Left forelimb (tissue), 1 donor: Measurements from ENCODE around the gene PLPPR1.
"Not testable (repeated sequence)": the region's sequence is repeated elsewhere in the genome, so short reads cannot be mapped to it uniquely, and the experiment has no call there.

ENCODE experiments used
- DNase-seq: peaks from one replicate; pipeline ENCODE4 v3.0.0-alpha.2; 2018; ENCODE audit warnings: low spot score

Gene PLPPR1

GRCh38 chr9:101219030-101219429 is 190.5 kb downstream of the PLPPR1 start:
- no peak for DNase-seq

- DNase-seq, result no peak
Measured at GRCh38 chr9:101220341-101220740, 191.8 kb downstream of the PLPPR1 start.

DNA sequence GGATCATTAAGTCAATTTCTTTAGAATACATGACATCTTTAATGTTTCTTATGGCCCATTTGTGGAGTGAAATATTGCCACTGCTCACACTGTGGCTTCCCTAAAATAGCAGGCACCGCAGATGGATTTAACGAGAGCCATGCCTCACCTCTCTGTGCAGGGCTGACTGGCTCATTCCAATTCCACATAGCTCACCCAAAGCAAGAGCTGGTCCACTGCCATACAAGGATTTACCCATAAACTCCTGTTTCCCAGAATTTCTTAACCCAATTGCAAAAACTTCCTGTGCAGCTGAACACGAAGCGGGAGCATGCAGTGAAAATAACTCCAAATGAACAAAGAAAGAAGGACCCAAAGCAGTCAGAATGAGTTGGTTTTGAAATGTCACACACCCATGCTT is 196.7 kb downstream of the PLPPR1 start:
- DNase-seq, result no peak

GRCh38 chr9:101226161-101226560 is 197.6 kb downstream of the PLPPR1 start:
- no peak for DNase-seq

DNA sequence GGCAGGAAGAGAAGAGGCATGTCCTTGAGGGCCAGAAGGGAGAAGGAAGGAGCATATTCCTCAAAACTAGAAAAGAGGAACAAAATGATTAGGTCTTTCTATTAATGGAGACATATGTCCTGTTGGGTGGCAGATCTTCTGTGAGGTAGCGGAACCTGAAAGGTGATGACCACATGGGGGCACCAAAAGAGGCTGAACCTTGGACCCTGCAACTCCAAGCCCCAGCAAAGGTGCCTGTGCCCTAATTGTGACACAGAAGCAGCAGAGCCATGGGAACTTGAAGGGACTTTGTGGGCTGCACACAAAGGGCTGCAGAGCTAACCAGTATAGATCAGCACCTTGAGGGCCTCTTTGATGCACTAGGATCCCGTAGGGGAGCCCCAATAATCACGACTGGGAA is 198.3 kb downstream of the PLPPR1 start:
- DNase-seq, result no peak

- no peak for DNase-seq
Measured at GRCh38 chr9:101229606-101230005, 201.1 kb downstream of the PLPPR1 start.

- DNase-seq, result no peak
Measured at GRCh38 chr9:101232405-101232977, 204.0 kb downstream of the PLPPR1 start.

GRCh38 chr9:101235105-101235866 is 206.8 kb downstream of the PLPPR1 start:
- no peak for DNase-seq

- no peak for DNase-seq
Measured at GRCh38 chr9:101242651-101243050, 214.1 kb downstream of the PLPPR1 start.

DNA sequence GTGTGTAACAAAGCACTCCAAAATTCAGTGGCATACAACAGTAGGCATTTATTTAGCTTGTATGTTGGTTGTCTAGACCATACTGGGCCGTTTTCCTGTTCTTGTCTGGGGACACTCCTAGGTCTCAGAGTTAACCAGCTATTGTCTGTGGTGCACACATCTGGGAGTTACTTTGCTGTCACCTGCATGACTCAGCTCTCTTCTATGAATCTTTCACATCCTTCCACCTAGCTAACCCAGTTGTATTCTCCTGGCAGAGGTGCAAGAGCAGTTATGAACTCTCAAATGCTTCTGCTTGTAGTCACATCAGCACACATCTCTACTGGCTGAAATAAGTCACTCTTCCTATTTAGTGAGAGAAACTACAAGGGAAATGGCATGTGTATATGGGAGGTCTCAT is 218.2 kb downstream of the PLPPR1 start:
- no peak for DNase-seq

GRCh38 chr9:101247297-101247696 is 218.8 kb downstream of the PLPPR1 start:
- no peak for DNase-seq

DNA sequence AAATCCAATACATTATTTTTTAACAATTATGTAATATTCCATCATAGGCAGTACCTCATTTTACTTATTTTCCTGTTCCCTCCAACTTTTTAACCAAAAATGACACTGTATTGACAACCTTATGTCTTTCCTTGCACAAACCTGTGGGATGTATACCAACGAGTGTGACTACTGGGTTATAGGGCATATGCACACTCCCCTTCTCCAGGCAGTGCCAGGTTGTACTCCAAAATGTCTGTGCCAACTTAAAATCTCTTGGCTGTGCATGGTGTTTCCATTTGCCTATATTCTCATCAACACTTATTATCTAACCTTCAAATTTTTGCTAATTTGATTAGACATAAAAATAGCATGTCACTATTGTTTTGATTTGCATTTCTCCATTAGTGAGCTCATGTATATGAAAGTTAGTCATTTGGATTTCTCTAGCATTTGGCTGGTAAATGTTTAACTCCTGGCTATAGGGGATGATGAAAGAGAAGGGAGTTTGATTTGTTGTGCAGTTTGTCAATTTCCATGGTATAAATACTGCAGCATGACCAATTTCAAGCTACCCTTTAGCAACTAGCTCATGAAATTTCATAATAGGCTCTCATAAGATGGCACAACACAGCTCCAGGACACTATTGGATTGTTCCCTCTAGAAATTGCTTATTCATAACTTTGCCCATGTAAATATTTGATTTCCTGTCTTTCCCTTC is 226.4 kb downstream of the PLPPR1 start:
- DNase-seq, result no peak

GRCh38 chr9:101264727-101265126 is 236.2 kb downstream of the PLPPR1 start:
- DNase-seq, result no peak

- DNase-seq, result no peak
Measured at GRCh38 chr9:101265261-101265660, 236.7 kb downstream of the PLPPR1 start.

- no peak for DNase-seq
Measured at GRCh38 chr9:101268426-101268825, 239.9 kb downstream of the PLPPR1 start.

GRCh38 chr9:101269591-101270283 is 241.2 kb downstream of the PLPPR1 start:
- DNase-seq, result no peak

DNA sequence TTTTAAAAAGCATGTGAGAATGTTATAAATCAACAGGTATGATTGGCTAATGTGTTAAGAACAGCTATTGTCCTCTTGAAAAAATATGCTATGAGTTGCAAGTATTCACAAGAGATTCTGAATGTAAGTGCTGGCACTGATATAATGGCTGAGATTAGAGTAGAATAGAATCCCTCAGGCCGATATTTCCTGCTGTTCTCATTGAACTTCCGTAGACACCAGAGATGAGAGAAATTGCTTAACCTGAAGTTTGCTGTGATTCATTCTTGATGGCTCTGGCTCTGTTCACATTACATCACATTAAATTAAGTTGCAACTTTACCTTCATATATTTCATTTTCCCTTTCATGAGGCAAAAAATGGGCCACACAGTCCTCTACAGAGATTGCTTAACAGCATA is 241.8 kb downstream of the PLPPR1 start:
- DNase-seq, result no peak

DNA sequence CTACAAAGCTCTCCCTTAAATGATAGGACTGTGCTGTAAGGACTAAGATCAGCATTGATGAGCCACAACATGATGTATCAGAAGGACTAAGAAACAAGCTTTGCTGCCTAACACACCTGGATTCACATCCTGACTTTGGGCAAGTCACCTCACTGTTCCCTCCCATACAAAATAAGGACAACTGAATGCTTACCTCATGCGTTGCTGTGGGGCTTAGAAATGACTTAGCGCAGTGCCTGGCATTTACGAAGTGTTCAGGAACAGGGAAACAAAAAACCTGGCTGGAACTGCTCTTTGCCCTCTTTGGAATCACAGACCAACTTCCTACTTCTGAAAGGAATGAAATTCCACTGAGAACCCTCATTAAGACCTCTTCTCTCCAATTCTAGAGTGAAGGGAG is 242.6 kb downstream of the PLPPR1 start:
- no peak for DNase-seq

DNA sequence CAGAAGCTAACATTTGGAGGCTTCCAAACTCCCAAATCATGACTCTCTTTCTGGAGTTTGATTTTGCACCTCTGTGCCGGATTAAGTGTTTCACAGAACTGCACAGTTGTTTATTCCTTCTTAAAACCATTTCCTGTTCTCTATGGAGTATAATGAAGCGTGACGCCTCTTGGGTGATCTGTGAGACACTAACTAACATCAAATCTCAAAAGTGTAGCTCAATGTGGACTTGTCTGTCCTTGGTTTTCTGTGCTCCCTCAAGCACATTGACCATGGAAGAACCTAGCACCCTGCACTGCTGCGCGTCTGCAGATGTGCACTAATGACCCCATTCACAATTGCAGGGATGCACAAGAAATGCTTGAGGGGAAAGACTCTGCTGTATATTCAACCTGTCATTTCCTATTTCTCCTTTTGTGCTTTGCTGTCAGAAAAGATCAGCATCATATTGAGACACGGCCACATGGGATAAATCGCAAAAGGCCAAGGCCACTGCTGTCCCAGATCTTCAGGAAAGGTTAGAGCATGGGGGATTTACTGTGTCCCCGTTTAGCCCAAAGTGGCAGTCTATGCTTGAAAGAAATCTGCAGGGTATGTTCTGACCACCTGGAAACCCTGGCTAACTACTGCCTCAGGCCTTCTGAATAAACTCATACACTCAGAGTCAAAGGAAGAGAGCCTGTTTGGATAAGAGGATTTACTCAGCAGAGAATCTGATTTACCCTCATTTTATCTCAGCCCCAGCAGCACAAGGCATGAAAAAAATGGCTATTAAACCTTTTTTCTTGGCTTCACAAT is 246.6 kb downstream of the PLPPR1 start:
- no peak for DNase-seq

DNA sequence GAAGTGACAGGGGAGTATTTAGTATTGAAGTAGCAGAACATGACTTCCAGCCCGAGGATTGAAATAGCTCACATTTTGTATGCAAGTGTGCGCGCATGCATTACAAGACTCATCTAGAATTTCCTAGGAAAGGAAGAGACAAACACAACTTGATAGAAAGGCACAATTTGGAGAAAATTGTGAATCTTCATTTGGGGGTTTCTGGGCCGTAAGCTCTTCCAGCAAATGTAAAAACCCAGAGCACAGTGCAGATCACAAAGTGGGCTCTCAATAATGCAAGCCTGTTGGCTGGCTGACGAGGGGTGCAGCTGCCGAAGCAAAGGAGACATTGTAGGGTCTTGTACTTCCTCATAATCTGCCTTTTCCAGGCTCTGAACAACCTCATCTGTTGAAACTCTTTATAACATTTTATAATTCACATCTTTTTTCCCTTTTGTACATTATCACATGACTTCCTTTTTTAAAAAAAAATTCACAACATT is 247.3 kb downstream of the PLPPR1 start:
- DNase-seq, result no peak

- not testable (repeated sequence) for DNase-seq
Measured at GRCh38 chr9:101291043-101291442, 262.5 kb downstream of the PLPPR1 start.

- no peak for DNase-seq
Measured at GRCh38 chr9:101299901-101300300, 271.4 kb downstream of the PLPPR1 start.
